Stimulated activated CD8-positive, alpha-beta memory T cell treated with anti-CD3 and anti-CD28 coated beads, Interleukin-7, amount 100 ng/mL, for 24 hours (primary cell): ENCODE data around the gene SPATA2.

Experiments
- DNase-seq: peaks from one replicate; pipeline ENCODE4 v3.0.0-alpha.2; 2020; ENCODE audit warnings: low read depth

Gene SPATA2

GRCh38 chr20:49858076-49858585 is 57.2 kb downstream of the SPATA2 start:
- DNase-seq: no peak

GRCh38 chr20:49856904-49857303 is 58.4 kb downstream of the SPATA2 start:
- DNase-seq: no peak

- DNase-seq: no peak
These were observed 61.0 kb downstream of the SPATA2 start for GRCh38 chr20:49854190-49854875.

- no peak for DNase-seq
These were observed 61.7 kb downstream of the SPATA2 start for GRCh38 chr20:49853640-49854039.
